ENCODE measurements around the gene DTL.

GRCh38 chr1:212152308-212152693, 116.8 kb downstream of the DTL start:
- TF ChIP-seq, protein P1, sequence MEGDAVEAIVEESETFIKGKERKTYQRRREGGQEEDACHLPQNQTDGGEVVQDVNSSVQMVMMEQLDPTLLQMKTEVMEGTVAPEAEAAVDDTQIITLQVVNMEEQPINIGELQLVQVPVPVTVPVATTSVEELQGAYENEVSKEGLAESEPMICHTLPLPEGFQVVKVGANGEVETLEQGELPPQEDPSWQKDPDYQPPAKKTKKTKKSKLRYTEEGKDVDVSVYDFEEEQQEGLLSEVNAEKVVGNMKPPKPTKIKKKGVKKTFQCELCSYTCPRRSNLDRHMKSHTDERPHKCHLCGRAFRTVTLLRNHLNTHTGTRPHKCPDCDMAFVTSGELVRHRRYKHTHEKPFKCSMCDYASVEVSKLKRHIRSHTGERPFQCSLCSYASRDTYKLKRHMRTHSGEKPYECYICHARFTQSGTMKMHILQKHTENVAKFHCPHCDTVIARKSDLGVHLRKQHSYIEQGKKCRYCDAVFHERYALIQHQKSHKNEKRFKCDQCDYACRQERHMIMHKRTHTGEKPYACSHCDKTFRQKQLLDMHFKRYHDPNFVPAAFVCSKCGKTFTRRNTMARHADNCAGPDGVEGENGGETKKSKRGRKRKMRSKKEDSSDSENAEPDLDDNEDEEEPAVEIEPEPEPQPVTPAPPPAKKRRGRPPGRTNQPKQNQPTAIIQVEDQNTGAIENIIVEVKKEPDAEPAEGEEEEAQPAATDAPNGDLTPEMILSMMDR (IDR thresholded peaks at IDR 0.05) = no peak
- no peak for TF ChIP-seq EZH2phosphoT487 (IDR thresholded peaks at IDR 0.05)
- TF ChIP-seq EZH2 (IDR thresholded peaks at IDR 0.05) = no peak
